Adipocyte (in vitro differentiated cells): ENCODE results near the gene ARPC5L.
A peak's percentile ranks its signal among the peaks of the same experiment; 100 is the strongest.

Source experiments
- DNase-seq: peaks from one replicate; pipeline ENCODE4 v3.0.0-alpha.2; 2015; ENCODE audit warnings: low read depth
- H3K27me3 ChIP-seq: replicated peaks from 2 replicates; pipeline ENCODE4 v1.7.0; 2013; ENCODE audit warnings: mild to moderate bottlenecking, low read length, moderate library complexity; ENCODE audit not compliant: control insufficient read depth, insufficient read depth
- H3K36me3 ChIP-seq: 2 replicates; pipeline ENCODE4 v1.7.0; 2013; ENCODE audit warnings: low read length, mild to moderate bottlenecking, moderate library complexity; ENCODE audit not compliant: control insufficient read depth, insufficient read depth, severe bottlenecking
- H3K4me1 ChIP-seq: 2 replicates; pipeline ENCODE4 v1.7.0; 2013; ENCODE audit warnings: mild to moderate bottlenecking, low read length, moderate library complexity; ENCODE audit not compliant: control insufficient read depth, insufficient read depth
- H3K4me3 ChIP-seq: 2 replicates; pipeline ENCODE4 v1.7.0; 2013; ENCODE audit warnings: mild to moderate bottlenecking, low read length, moderate library complexity
- H3K9ac ChIP-seq: 2 replicates; pipeline ENCODE4 v1.7.0; 2013; ENCODE audit warnings: mild to moderate bottlenecking, low read length, moderate library complexity
- H3K9me3 ChIP-seq: 2 replicates; pipeline ENCODE4 v1.7.0; 2013; ENCODE audit warnings: mild to moderate bottlenecking, low read length, moderate library complexity; ENCODE audit not compliant: control insufficient read depth

The ARPC5L gene

GRCh38 chr9:124855944-124856765 is 5.8 kb upstream of the ARPC5L start:
- no peak overlapping the region for H3K4me3 ChIP-seq
- peak; percentile 28 for DNase-seq
- H3K36me3 ChIP-seq: peaks cover 46% of the 10 kb centered on the region
- H3K9ac ChIP-seq: no peak overlapping the region
- no peaks in the 10 kb centered on the region for H3K27me3 ChIP-seq
- peaks cover 32% of the 10 kb centered on the region for H3K4me1 ChIP-seq
- H3K9me3 ChIP-seq: no peaks in the 10 kb centered on the region

GRCh38 chr9:124857533-124858162 is 4.3 kb upstream of the ARPC5L start:
- H3K4me3 ChIP-seq: no peak overlapping the region
- no peak overlapping the region for H3K9ac ChIP-seq
- no peak for DNase-seq
- no peaks in the 10 kb centered on the region for H3K9me3 ChIP-seq
- peaks cover 46% of the 10 kb centered on the region for H3K36me3 ChIP-seq
- peaks cover 29% of the 10 kb centered on the region for H3K4me1 ChIP-seq
- no peaks in the 10 kb centered on the region for H3K27me3 ChIP-seq

- Histone ChIP-seq H3K9me3 (no peaks in the 10 kb centered on the region), H3K4me1 (peaks cover 27% of the 10 kb centered on the region), H3K36me3 (peaks cover 46% of the 10 kb centered on the region), H3K4me3 (no peak overlapping the region), H3K27me3 (no peaks in the 10 kb centered on the region), H3K9ac (peak overlapping the region; percentile 99)
- DNase-seq: no peak
Measured at GRCh38 chr9:124858330-124859046, 3.4 kb upstream of the ARPC5L start.

GRCh38 chr9:124859803-124860581 is 1.9 kb upstream of the ARPC5L start:
- Histone ChIP-seq H3K4me3 (peak overlapping the region; percentile 94), H3K4me1 (peaks cover 30% of the 10 kb centered on the region), H3K9ac (peak overlapping the region; percentile 99), H3K9me3 (no peaks in the 10 kb centered on the region), H3K36me3 (peaks cover 46% of the 10 kb centered on the region), H3K27me3 (no peaks in the 10 kb centered on the region)
- no peak for DNase-seq

GRCh38 chr9:124860582-124861341 is 1.2 kb upstream of the ARPC5L start:
- Histone ChIP-seq H3K9ac (peak overlapping the region; percentile 99), H3K4me3 (peak overlapping the region; percentile 94), H3K36me3 (peaks cover 46% of the 10 kb centered on the region), H3K9me3 (no peaks in the 10 kb centered on the region), H3K4me1 (peaks cover 30% of the 10 kb centered on the region), H3K27me3 (no peaks in the 10 kb centered on the region)
- no peak for DNase-seq

GRCh38 chr9:124863371-124863871 is 1.5 kb downstream of the ARPC5L start:
- H3K4me1 ChIP-seq: peaks cover 40% of the 10 kb centered on the region
- peak overlapping the region; percentile 34 for H3K9ac ChIP-seq
- H3K9me3 ChIP-seq: no peaks in the 10 kb centered on the region
- peaks cover 26% of the 10 kb centered on the region for H3K36me3 ChIP-seq
- H3K27me3 ChIP-seq: no peaks in the 10 kb centered on the region
- DNase-seq: no peak
- H3K4me3 ChIP-seq: no peak overlapping the region

GRCh38 chr9:124868511-124869465 is 6.9 kb downstream of the ARPC5L start:
- Histone ChIP-seq H3K9me3 (no peaks in the 10 kb centered on the region), H3K4me3 (peak overlapping the region; percentile 93), H3K9ac (peak overlapping the region; percentile 95), H3K36me3 (peaks cover 7% of the 10 kb centered on the region), H3K27me3 (no peaks in the 10 kb centered on the region), H3K4me1 (peaks cover 43% of the 10 kb centered on the region)
- DNase-seq: peak; percentile 94

GRCh38 chr9:124869466-124869985 is 7.6 kb downstream of the ARPC5L start:
- H3K36me3 ChIP-seq: peaks cover 12% of the 10 kb centered on the region
- H3K27me3 ChIP-seq: no peaks in the 10 kb centered on the region
- H3K4me3 ChIP-seq: peak overlapping the region; percentile 93
- peak overlapping the region; percentile 95 for H3K9ac ChIP-seq
- peak; percentile 76 for DNase-seq
- no peaks in the 10 kb centered on the region for H3K9me3 ChIP-seq
- H3K4me1 ChIP-seq: peaks cover 43% of the 10 kb centered on the region

- Histone ChIP-seq H3K4me1 (peaks cover 43% of the 10 kb centered on the region), H3K9ac (peak overlapping the region; percentile 95), H3K36me3 (peaks cover 18% of the 10 kb centered on the region), H3K9me3 (no peaks in the 10 kb centered on the region), H3K4me3 (peak overlapping the region; percentile 93), H3K27me3 (no peaks in the 10 kb centered on the region)
- DNase-seq: peak; percentile 47
Measured at GRCh38 chr9:124869986-124870560, 8.1 kb downstream of the ARPC5L start.
